Breast epithelium (tissue), 4 donors: ENCODE results near the gene SYTL1. TPM values are rescaled to one million over a fixed set of nuclear protein-coding genes. Genes with fewer than 3 reads are reported as not detected.

Experiments used
- DNase-seq, 2 donors: peaks; one replicate each; pipeline ENCODE4 v3.0.0-alpha.2; 2019; ENCODE audit warnings: low spot score in 2 of 2
- H3K27ac ChIP-seq, 2 donors: fragments of 200-600 bp; sonication (generic) in 1 of 2; one replicate each; pipeline ENCODE4 v1.5.1; 2016 to 2019; ENCODE audit warnings: mild to moderate bottlenecking in 1 of 2
- H3K27me3 ChIP-seq, 2 donors: fragments of 200-600 bp; sonication (generic) in 1 of 2; one replicate each; pipeline versions ENCODE4 v1.5.1 to v1.6.0; 2017 to 2019; ENCODE audit warnings: control low read depth in 1 of 2, mild to moderate bottlenecking in 1 of 2
- H3K36me3 ChIP-seq: fragments of 200-600 bp; one replicate; pipeline ENCODE4 v1.5.1; 2019
- H3K4me1 ChIP-seq, 2 donors: fragments of 200-600 bp; sonication (generic); one replicate each; pipeline ENCODE4 v1.5.1; 2016 to 2019; ENCODE audit warnings: control low read depth in 1 of 2
- H3K4me3 ChIP-seq, 3 donors: fragments of 200-600 bp; sonication (generic); 1 replicate in 2 of 3; 2 replicates in 1 of 3; pipeline ENCODE4 v1.5.1; 2016 to 2019; ENCODE audit warnings: mild to moderate bottlenecking in 3 of 3, moderate library complexity in 2 of 3
- H3K9me3 ChIP-seq, 2 donors: fragments of 200-600 bp; sonication (generic) in 1 of 2; one replicate each; pipeline ENCODE4 v1.5.1; 2016 to 2019; ENCODE audit warnings: control low read depth in 1 of 2
- CTCF ChIP-seq, 3 donors: fragments of 450-650 bp; IDR thresholded peaks; one replicate each; pipeline ENCODE4 v1.5.1; 2016 to 2017; ENCODE audit warnings: antibody characterized with exemption in 3 of 3, mild to moderate bottlenecking in 3 of 3, moderate library complexity in 3 of 3
- POLR2A ChIP-seq: fragments of 450-650 bp; IDR thresholded peaks from one replicate; pipeline ENCODE4 v1.6.1; 2016; ENCODE audit warnings: antibody characterized with exemption, mild to moderate bottlenecking, moderate library complexity
- POLR2AphosphoS5 ChIP-seq, 3 donors: sonication (generic); formaldehyde crosslinking; IDR thresholded peaks; one replicate each; pipeline ENCODE4 v1.6.1; 2017; ENCODE audit warnings: antibody characterized with exemption in 3 of 3
- intact Hi-C: fragments of 100-400 bp; cut with DNase I; formaldehyde crosslinking; loops from one replicate; pipeline ENCODE4 v1.15.1; 2023; ENCODE audit warnings: low total_unique reads
- total RNA-seq, 3 donors: library from RNA; depleted of rRNA; stranded (reverse); fragments of >200 nt; gene quantifications; one replicate each; pipeline ENCODE4 v1.1.0, GENCODE V29; 2016

Gene SYTL1, protein sequence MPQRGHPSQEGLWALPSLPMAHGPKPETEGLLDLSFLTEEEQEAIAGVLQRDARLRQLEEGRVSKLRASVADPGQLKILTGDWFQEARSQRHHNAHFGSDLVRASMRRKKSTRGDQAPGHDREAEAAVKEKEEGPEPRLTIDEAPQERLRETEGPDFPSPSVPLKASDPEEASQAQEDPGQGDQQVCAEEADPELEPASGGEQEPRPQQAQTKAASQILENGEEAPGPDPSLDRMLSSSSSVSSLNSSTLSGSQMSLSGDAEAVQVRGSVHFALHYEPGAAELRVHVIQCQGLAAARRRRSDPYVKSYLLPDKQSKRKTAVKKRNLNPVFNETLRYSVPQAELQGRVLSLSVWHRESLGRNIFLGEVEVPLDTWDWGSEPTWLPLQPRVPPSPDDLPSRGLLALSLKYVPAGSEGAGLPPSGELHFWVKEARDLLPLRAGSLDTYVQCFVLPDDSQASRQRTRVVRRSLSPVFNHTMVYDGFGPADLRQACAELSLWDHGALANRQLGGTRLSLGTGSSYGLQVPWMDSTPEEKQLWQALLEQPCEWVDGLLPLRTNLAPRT
- total RNA-seq, result 10 to 100 TPM in 2 of 3 donors, under 1 TPM in 1; 0.96 to 33.1 (median 22.3) TPM

DNA sequence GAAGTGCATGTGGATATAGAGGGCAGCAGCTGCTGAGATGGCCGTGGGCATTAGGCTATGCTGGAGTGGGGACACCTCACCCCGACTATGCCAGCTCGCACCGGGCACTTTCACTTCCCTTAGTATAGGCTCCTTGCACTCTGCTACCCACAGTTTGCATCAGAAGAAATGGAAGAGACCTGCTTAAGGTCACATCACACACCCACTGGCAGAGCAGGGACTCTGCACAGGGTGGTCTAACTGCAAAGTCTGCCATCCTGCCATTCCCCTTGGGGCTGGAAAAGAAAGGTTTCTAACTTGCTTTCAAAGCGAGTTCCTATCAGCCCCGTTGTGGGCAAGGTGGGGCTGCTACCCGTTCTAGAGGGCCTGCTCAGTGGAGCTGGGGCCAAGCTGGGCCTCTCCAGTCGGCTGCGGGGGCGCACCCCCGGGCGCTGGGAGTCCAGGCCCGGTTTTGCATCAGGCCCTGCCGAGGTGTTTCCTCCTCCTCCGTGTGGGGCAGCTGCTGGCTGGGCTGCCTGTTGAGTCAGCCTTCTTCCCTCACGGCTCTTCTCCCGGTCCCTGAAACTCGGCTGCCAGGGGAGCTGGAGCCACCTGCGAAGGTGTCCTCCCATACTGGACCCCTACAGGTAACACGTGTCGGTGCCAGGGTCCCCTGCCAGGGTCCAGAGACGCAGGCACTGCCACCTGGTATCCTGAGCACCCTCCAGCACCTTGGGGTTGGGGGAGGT, at the start of gene SYTL1:
TSS of gene SYTL1 (plus strand) at position 498 of the 728 bp plus-strand sequence. CDS start 3,313 bp downstream, outside the sequence.
- Histone ChIP-seq H3K27ac (peak within 1 kb of the TSS; percentile 87 to 89), H3K36me3 (no peaks in the 10 kb centered on the region), H3K9me3 (no peaks in the 10 kb centered on the region), H3K4me1 (peaks cover 3 to 4% of the 10 kb centered on the region in 2 donors), H3K27me3 (no peaks in the 10 kb centered on the region), H3K4me3 (peak within 1 kb of the TSS in 2 of 3 donors; percentile 60 to 70)
- peak; percentile 64 to 70 for DNase-seq
- TF ChIP-seq CTCF (IDR thresholded peaks at IDR 0.05), result no peak
- no peak for TF ChIP-seq POLR2A
- TF ChIP-seq POLR2AphosphoS5 (IDR thresholded peaks at IDR 0.05), result no peak
- intact Hi-C loops, result no loop called here

- H3K36me3 ChIP-seq, result peaks cover 10% of the 10 kb centered on the region
Measured at GRCh38 chr1:27292106-27292505, 49.7 kb upstream of the SYTL1 start.

DNA sequence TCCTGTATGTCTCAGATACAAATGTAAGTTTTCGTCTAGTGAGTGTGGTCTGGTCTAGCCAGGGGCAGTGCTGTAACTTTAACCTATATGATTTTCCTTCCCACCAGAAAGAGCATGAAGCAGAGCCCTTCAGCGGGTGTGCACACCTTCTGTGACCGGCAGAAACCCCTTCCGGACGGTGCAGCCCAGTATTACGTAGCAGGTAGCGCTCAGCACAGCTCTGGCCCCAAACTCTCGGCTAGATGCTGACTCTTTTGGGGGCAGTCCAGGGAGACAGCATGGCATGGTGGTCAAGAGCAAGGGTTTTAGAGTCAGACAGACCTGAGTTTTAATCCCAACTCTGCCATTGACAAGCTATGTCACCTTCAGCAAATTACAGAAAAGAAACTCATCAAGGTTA, 47.9 kb upstream of the SYTL1 start:
- TF ChIP-seq POLR2A, result no peak
- TF ChIP-seq CTCF (IDR thresholded peaks at IDR 0.05), result no peak
- TF ChIP-seq POLR2AphosphoS5 (IDR thresholded peaks at IDR 0.05), result no peak
- Histone ChIP-seq H3K4me3 (no peak overlapping the region), H3K27me3 (no peaks in the 10 kb centered on the region), H3K9me3 (no peaks in the 10 kb centered on the region), H3K36me3 (peaks cover 4% of the 10 kb centered on the region), H3K4me1 (peaks cover 0 to under 1% of the 10 kb centered on the region in 2 donors), H3K27ac (no peak overlapping the region)
- DNase-seq, result no peak
- intact Hi-C loops, result no loop called here

More at GRCh38 chr1:27292106-27292505, 49.7 kb upstream of the SYTL1 start:
- Histone ChIP-seq H3K4me1 (no peaks in the 10 kb centered on the region), H3K4me3 (no peak overlapping the region), H3K9me3 (no peaks in the 10 kb centered on the region), H3K27me3 (no peaks in the 10 kb centered on the region), H3K27ac (no peak overlapping the region)
- intact Hi-C loops, result no loop called here
- TF ChIP-seq CTCF (IDR thresholded peaks at IDR 0.05) (no peak), POLR2AphosphoS5 (IDR thresholded peaks at IDR 0.05) (no peak), POLR2A (no peak)
- DNase-seq, result no peak

- no peaks in the 10 kb centered on the region for H3K27me3 ChIP-seq
- peak; percentile 55 to 78 for DNase-seq
- TF ChIP-seq CTCF (IDR thresholded peaks at IDR 0.05) (peak; percentile 18 to 43 (median 36)), POLR2A (no peak), POLR2AphosphoS5 (IDR thresholded peaks at IDR 0.05) (no peak)
- H3K4me1 ChIP-seq, result peaks cover 23% of the 10 kb centered on the region in 2 donors
- H3K27ac ChIP-seq, result peak overlapping the region; percentile 15 to 94
- intact Hi-C loops, result no loop called here
- H3K36me3 ChIP-seq, result peaks cover 4% of the 10 kb centered on the region
- H3K9me3 ChIP-seq, result no peaks in the 10 kb centered on the region
- no peak overlapping the region for H3K4me3 ChIP-seq
Measured at GRCh38 chr1:27296773-27297291, 45.0 kb upstream of the SYTL1 start.
